ENCODE measurements around the gene CALML3. TPM values are rescaled to one million over a fixed set of nuclear protein-coding genes. Genes with fewer than 3 reads are reported as not detected.

Gene CALML3
- total and polyA plus RNA-seq, 7 experiments from 2014 or later: not detected

- ATAC-seq (peak; percentile 2), DNase-seq (no peak)
- Histone ChIP-seq H3K27me3 (ENCODE audit: control insufficient read depth in 2 of 2, insufficient read depth in 2 of 2, low read length in 2 of 2) (no peaks in the 10 kb centered on the region), H3K36me3 (ENCODE audit: control insufficient read depth in 2 of 3, insufficient read depth in 3 of 3, low read length in 3 of 3) (no peaks in the 10 kb centered on the region), H3K9me3 (ENCODE audit: control insufficient read depth in 2 of 3, low read length in 3 of 3) (no peaks in the 10 kb centered on the region), H3K4me3 (ENCODE audit: low read length) (no peak overlapping the region), H3K4me1 (ENCODE audit: control insufficient read depth in 2 of 2, insufficient read depth in 2 of 2, low read length in 2 of 2) (no peaks in the 10 kb centered on the region), H3K27ac (ENCODE audit: low read depth, low read length) (no peak overlapping the region)
- POLR2A ChIA-PET: interaction anchor here (0.9 kb wide), 1 partner anchor 16 kb away, joined by 3 read pairs; no protein-coding TSS in a partner anchor
- CTCF ChIA-PET: no interaction called here
- H3K4me1 Mint-ChIP-seq: peaks cover 0 to 7% (median 0%) of the 10 kb centered on the region in 7 donors
- H3K27ac Mint-ChIP-seq: peak overlapping the region in 1 of 9 donors; percentile 25
- no peaks in the 10 kb centered on the region for H3K9me3 Mint-ChIP-seq
- intact Hi-C loops (cut with micrococcal nuclease): loop anchor here in 1 of 2 donors (1.0 kb wide), 1 partner anchor 33 kb away; no protein-coding TSS in a partner anchor
- no peaks in the 10 kb centered on the region for H3K36me3 Mint-ChIP-seq
- peaks cover 0 to 11% (median 0%) of the 10 kb centered on the region in 5 donors for H3K27me3 Mint-ChIP-seq
- H3K4me3 Mint-ChIP-seq: no peak overlapping the region
These were observed 21.9 kb upstream of the CALML3 start for GRCh38 chr10:5502571-5503476.

- Histone ChIP-seq H3K4me1 (ENCODE audit: control insufficient read depth in 2 of 2, insufficient read depth in 2 of 2, low read length in 2 of 2) (no peaks in the 10 kb centered on the region), H3K36me3 (ENCODE audit: control insufficient read depth in 2 of 3, insufficient read depth in 3 of 3, low read length in 3 of 3) (no peaks in the 10 kb centered on the region), H3K27ac (ENCODE audit: low read depth, low read length) (no peak overlapping the region), H3K4me3 (ENCODE audit: low read length) (no peak overlapping the region), H3K27me3 (ENCODE audit: control insufficient read depth in 2 of 2, insufficient read depth in 2 of 2, low read length in 2 of 2) (no peaks in the 10 kb centered on the region), H3K9me3 (ENCODE audit: control insufficient read depth in 2 of 3, low read length in 3 of 3) (no peaks in the 10 kb centered on the region)
- H3K9me3 Mint-ChIP-seq: no peaks in the 10 kb centered on the region
- ATAC-seq (no peak), DNase-seq (no peak)
- CTCF ChIA-PET: interaction anchor here (0.9 kb wide), 1 partner anchor 20 kb away, joined by 3 read pairs; no protein-coding TSS in a partner anchor
- H3K4me3 Mint-ChIP-seq: no peak overlapping the region
- H3K27ac Mint-ChIP-seq: no peak overlapping the region
- no peaks in the 10 kb centered on the region for H3K36me3 Mint-ChIP-seq
- POLR2A ChIA-PET: interaction anchor here (0.9 kb wide), 1 partner anchor 16 kb away, joined by 3 read pairs; no protein-coding TSS in a partner anchor
- intact Hi-C loops (cut with micrococcal nuclease): no loop called here
- peaks cover 0 to 11% (median 0%) of the 10 kb centered on the region in 5 donors for H3K27me3 Mint-ChIP-seq
- H3K4me1 Mint-ChIP-seq: peaks cover 0 to 7% (median 0%) of the 10 kb centered on the region in 7 donors
These were observed 21.3 kb upstream of the CALML3 start for GRCh38 chr10:5503477-5503835.

GRCh38 chr10:5504146-5505072 lies 20.4 kb upstream of the CALML3 start:
- Mint-ChIP-seq H3K4me3 (no peak overlapping the region), H3K9me3 (no peaks in the 10 kb centered on the region), H3K27me3 (peaks cover 0 to 11% (median 0%) of the 10 kb centered on the region in 5 donors), H3K36me3 (no peaks in the 10 kb centered on the region), H3K4me1 (peaks cover 0 to 7% (median 0%) of the 10 kb centered on the region in 7 donors), H3K27ac (no peak overlapping the region)
- no peak overlapping the region for H3K4me3 ChIP-seq (ENCODE audit: low read length)
- no peak overlapping the region for H3K27ac ChIP-seq (ENCODE audit: low read depth, low read length)
- H3K36me3 ChIP-seq (ENCODE audit: control insufficient read depth in 2 of 3, insufficient read depth in 3 of 3, low read length in 3 of 3): no peaks in the 10 kb centered on the region
- intact Hi-C loops (cut with micrococcal nuclease): no loop called here
- CTCF ChIA-PET: interaction anchor here (0.9 kb wide), 1 partner anchor 19 kb away, joined by 3 read pairs; no protein-coding TSS in a partner anchor
- POLR2A ChIA-PET: interaction anchor here (0.8 to 0.9 kb wide), 2 partner anchors 15 to 20 kb away, joined by 3 read pairs; no protein-coding TSS in a partner anchor
- DNase-seq: no peak
- H3K4me1 ChIP-seq (ENCODE audit: control insufficient read depth in 2 of 2, insufficient read depth in 2 of 2, low read length in 2 of 2): no peaks in the 10 kb centered on the region
- H3K27me3 ChIP-seq (ENCODE audit: control insufficient read depth in 2 of 2, insufficient read depth in 2 of 2, low read length in 2 of 2): no peaks in the 10 kb centered on the region
- no peak for ATAC-seq
- no peaks in the 10 kb centered on the region for H3K9me3 ChIP-seq (ENCODE audit: control insufficient read depth in 2 of 3, low read length in 3 of 3)

- POLR2A ChIA-PET: no interaction called here
- H3K27ac Mint-ChIP-seq: peak overlapping the region in 1 of 9 donors; percentile 41
- CTCF ChIA-PET: interaction anchor here (0.6 kb wide), 1 partner anchor 64 kb away, joined by 3 read pairs; no protein-coding TSS in a partner anchor
These were observed 18.5 kb upstream of the CALML3 start for GRCh38 chr10:5506246-5506645.

GRCh38 chr10:5506751-5507648 lies 17.8 kb upstream of the CALML3 start:
- no peaks in the 10 kb centered on the region for H3K27me3 ChIP-seq (ENCODE audit: control insufficient read depth in 2 of 2, insufficient read depth in 2 of 2, low read length in 2 of 2)
- no peak for DNase-seq
- ChIA-PET CTCF (no interaction called here), POLR2A (no interaction called here)
- no peaks in the 10 kb centered on the region for H3K4me1 ChIP-seq (ENCODE audit: control insufficient read depth in 2 of 2, insufficient read depth in 2 of 2, low read length in 2 of 2)
- H3K4me3 Mint-ChIP-seq: no peak overlapping the region
- H3K4me3 ChIP-seq (ENCODE audit: low read length): no peak overlapping the region
- peak overlapping the region in 1 of 9 donors; percentile 14 for H3K27ac Mint-ChIP-seq
- H3K36me3 ChIP-seq (ENCODE audit: control insufficient read depth in 2 of 3, insufficient read depth in 3 of 3, low read length in 3 of 3): no peaks in the 10 kb centered on the region
- no peaks in the 10 kb centered on the region for H3K9me3 Mint-ChIP-seq
- ATAC-seq: no peak
- no peak overlapping the region for H3K27ac ChIP-seq (ENCODE audit: low read depth, low read length)
- intact Hi-C loops (cut with micrococcal nuclease): no loop called here
- no peaks in the 10 kb centered on the region for H3K9me3 ChIP-seq (ENCODE audit: control insufficient read depth in 2 of 3, low read length in 3 of 3)
- peaks cover 0 to 11% (median 0%) of the 10 kb centered on the region in 5 donors for H3K27me3 Mint-ChIP-seq
- H3K36me3 Mint-ChIP-seq: peaks cover 0 to under 1% (median 0%) of the 10 kb centered on the region in 5 donors
- H3K4me1 Mint-ChIP-seq: peaks cover 0 to 6% (median under 1%) of the 10 kb centered on the region in 7 donors

More at GRCh38 chr10:5506246-5506645, 18.5 kb upstream of the CALML3 start:
- ATAC-seq: no peak
- H3K4me3 ChIP-seq (ENCODE audit: low read length): no peak overlapping the region
- H3K9me3 ChIP-seq (ENCODE audit: control insufficient read depth in 2 of 3, low read length in 3 of 3): no peaks in the 10 kb centered on the region
- H3K27me3 ChIP-seq (ENCODE audit: control insufficient read depth in 2 of 2, insufficient read depth in 2 of 2, low read length in 2 of 2): no peaks in the 10 kb centered on the region
- Mint-ChIP-seq H3K4me1 (peaks cover 0 to 6% (median 0%) of the 10 kb centered on the region in 7 donors), H3K36me3 (no peaks in the 10 kb centered on the region), H3K4me3 (no peak overlapping the region), H3K27me3 (peaks cover 0 to 11% (median 0%) of the 10 kb centered on the region in 5 donors), H3K9me3 (no peaks in the 10 kb centered on the region)
- DNase-seq: no peak
- intact Hi-C loops (cut with micrococcal nuclease): no loop called here
- H3K36me3 ChIP-seq (ENCODE audit: control insufficient read depth in 2 of 3, insufficient read depth in 3 of 3, low read length in 3 of 3): no peaks in the 10 kb centered on the region
- H3K27ac ChIP-seq (ENCODE audit: low read depth, low read length): no peak overlapping the region
- H3K4me1 ChIP-seq (ENCODE audit: control insufficient read depth in 2 of 2, insufficient read depth in 2 of 2, low read length in 2 of 2): no peaks in the 10 kb centered on the region

All from naive thymus-derived CD4-positive, alpha-beta T cell (primary cell).